CD4-positive, CD25-positive, alpha-beta regulatory T cell (primary cell): ENCODE data around the gene SLF2. TPM values are rescaled to one million over a fixed set of nuclear protein-coding genes. Genes with fewer than 3 reads are reported as not detected.

Experiments used
- ATAC-seq, 2 donors: fragments of 150-1000 bp; cut with Tn5 transposase; one replicate each; pipeline ENCODE4 v1.10.0; 2021; ENCODE audit warnings: low read depth in 2 of 2, moderate number of reproducible peaks in 2 of 2, moderate library complexity in 1 of 2
- DNase-seq, 3 donors: peaks; one replicate each; pipeline versions ENCODE4 v3.0.0 to v3.0.0-alpha.2; 2012 to 2022; ENCODE audit warnings: mixed read lengths in 1 of 3
- H3K27ac ChIP-seq: one replicate; pipeline ENCODE4 v1.7.0; 2013; ENCODE audit warnings: mild to moderate bottlenecking, low read length; ENCODE audit not compliant: insufficient read depth, poor library complexity, severe bottlenecking
- H3K27me3 ChIP-seq: one replicate; pipeline ENCODE4 v1.7.0; 2013; ENCODE audit warnings: low read length; ENCODE audit not compliant: control insufficient read depth, insufficient read depth
- H3K36me3 ChIP-seq: one replicate; pipeline ENCODE4 v1.7.0; 2013; ENCODE audit warnings: mild to moderate bottlenecking, low read length, moderate library complexity; ENCODE audit not compliant: control insufficient read depth, insufficient read depth
- H3K4me1 ChIP-seq: 2 replicates; pipeline ENCODE4 v1.7.0; 2013; ENCODE audit warnings: mild to moderate bottlenecking, low read length; ENCODE audit not compliant: insufficient read depth, control insufficient read depth, poor library complexity, severe bottlenecking
- H3K4me3 ChIP-seq: one replicate; pipeline ENCODE4 v1.7.0; 2013; ENCODE audit warnings: low read depth, mild to moderate bottlenecking, low read length, moderate library complexity
- H3K9me3 ChIP-seq, 2 experiments: 1 replicate in 1 of 2; 2 replicates in 1 of 2; pipeline ENCODE4 v1.7.0; 2013; ENCODE audit warnings: low read length in 2 of 2, mild to moderate bottlenecking in 1 of 2, moderate library complexity in 1 of 2; ENCODE audit not compliant: control insufficient read depth in 2 of 2
- H3K27ac Mint-ChIP-seq, 3 donors: one replicate each; pipeline ENCODE4 v1.8.0; 2020 to 2022; ENCODE audit warnings: mild to moderate bottlenecking in 3 of 3, mixed read lengths in 3 of 3, moderate library complexity in 2 of 3
- H3K27me3 Mint-ChIP-seq: one replicate; pipeline ENCODE4 v1.8.0; 2022; ENCODE audit warnings: mild to moderate bottlenecking, mixed read lengths
- H3K36me3 Mint-ChIP-seq: one replicate; pipeline ENCODE4 v1.8.0; 2020; ENCODE audit warnings: mixed read lengths
- H3K4me1 Mint-ChIP-seq, 4 donors: one replicate each; pipeline ENCODE4 v1.8.0; 2020 to 2022; ENCODE audit warnings: mixed read lengths in 4 of 4, mild to moderate bottlenecking in 1 of 4
- H3K4me3 Mint-ChIP-seq, 4 donors: one replicate each; pipeline ENCODE4 v1.8.0; 2020 to 2022; ENCODE audit warnings: mild to moderate bottlenecking in 4 of 4, mixed read lengths in 4 of 4, moderate library complexity in 3 of 4
- H3K9me3 Mint-ChIP-seq, 7 donors: one replicate each; pipeline ENCODE4 v1.8.0; 2020 to 2022; ENCODE audit warnings: mixed read lengths in 7 of 7, mild to moderate bottlenecking in 3 of 7, moderate library complexity in 2 of 7
- polyA plus RNA-seq, 4 donors: library from polyadenylated mRNA; unstranded; fragments of 300-500 nt; fragmentation: Illumina TruSeq; gene quantifications; one replicate each; pipeline ENCODE4 v1.2.3, GENCODE V29; 2021
- total RNA-seq: library from RNA; stranded (reverse); gene quantifications from one replicate; pipeline ENCODE4 v1.2.3, GENCODE V29; 2022

The SLF2 gene
- total and polyA plus RNA-seq, 5 donors from 2014 or later = 10.3 to 23.2 (median 10.6) TPM

- Histone ChIP-seq H3K27me3 (no peaks in the 10 kb centered on the region), H3K4me1 (no peaks in the 10 kb centered on the region), H3K4me3 (no peak overlapping the region), H3K27ac (no peak overlapping the region), H3K36me3 (peaks cover 68% of the 10 kb centered on the region), H3K9me3 (no peaks in the 10 kb centered on the region)
- H3K4me3 Mint-ChIP-seq = no peak overlapping the region
- no peak for DNase-seq
- no peaks in the 10 kb centered on the region for H3K27me3 Mint-ChIP-seq
- H3K4me1 Mint-ChIP-seq = peaks cover 0 to 7% (median 5%) of the 10 kb centered on the region in 4 donors
- peaks cover 44% of the 10 kb centered on the region for H3K36me3 Mint-ChIP-seq
- no peaks in the 10 kb centered on the region for H3K9me3 Mint-ChIP-seq
- ATAC-seq = no peak
- no peak overlapping the region for H3K27ac Mint-ChIP-seq
These were observed 47.5 kb downstream of the SLF2 start for GRCh38 chr10:100960251-100960650.

GRCh38 chr10:100962351-100963080, 49.8 kb downstream of the SLF2 start:
- no peak for ATAC-seq
- H3K4me1 ChIP-seq = no peaks in the 10 kb centered on the region
- Mint-ChIP-seq H3K36me3 (peaks cover 42% of the 10 kb centered on the region), H3K27ac (no peak overlapping the region), H3K27me3 (no peaks in the 10 kb centered on the region), H3K4me1 (peaks cover 0 to 4% (median 0%) of the 10 kb centered on the region in 4 donors), H3K4me3 (no peak overlapping the region), H3K9me3 (no peaks in the 10 kb centered on the region)
- H3K36me3 ChIP-seq = peaks cover 57% of the 10 kb centered on the region
- no peak overlapping the region for H3K27ac ChIP-seq
- H3K27me3 ChIP-seq = no peaks in the 10 kb centered on the region
- no peak overlapping the region for H3K4me3 ChIP-seq
- DNase-seq = no peak
- H3K9me3 ChIP-seq = no peaks in the 10 kb centered on the region

DNA sequence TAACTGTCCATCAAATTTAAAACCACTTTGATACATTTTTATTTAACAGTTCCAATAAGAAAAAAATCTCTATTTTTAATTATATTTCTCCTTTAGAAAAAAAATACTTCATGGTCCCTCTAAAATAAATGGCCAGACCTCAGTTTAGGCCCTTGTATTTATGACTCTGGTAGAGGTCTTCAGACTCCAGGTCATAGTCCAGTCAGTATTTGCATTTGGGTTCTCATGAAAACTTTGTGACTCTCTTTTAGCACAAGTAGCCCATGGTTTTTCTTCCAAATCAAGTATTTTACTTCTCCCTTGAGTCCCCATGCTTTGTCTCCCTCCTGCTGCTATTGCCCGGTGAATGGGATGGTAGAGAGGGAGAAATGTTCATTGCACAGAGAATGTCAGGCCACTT, 51.1 kb downstream of the SLF2 start:
- no peaks in the 10 kb centered on the region for H3K27me3 ChIP-seq
- peaks cover 3% of the 10 kb centered on the region for H3K4me1 ChIP-seq
- DNase-seq (no peak), ATAC-seq (no peak)
- Mint-ChIP-seq H3K27me3 (peaks cover 4% of the 10 kb centered on the region), H3K4me3 (no peak overlapping the region), H3K27ac (no peak overlapping the region), H3K36me3 (peaks cover 38% of the 10 kb centered on the region), H3K9me3 (no peaks in the 10 kb centered on the region), H3K4me1 (peaks cover 0 to 6% (median 2%) of the 10 kb centered on the region in 4 donors)
- H3K27ac ChIP-seq = no peak overlapping the region
- no peaks in the 10 kb centered on the region for H3K9me3 ChIP-seq
- H3K4me3 ChIP-seq = no peak overlapping the region
- peaks cover 46% of the 10 kb centered on the region for H3K36me3 ChIP-seq

DNA sequence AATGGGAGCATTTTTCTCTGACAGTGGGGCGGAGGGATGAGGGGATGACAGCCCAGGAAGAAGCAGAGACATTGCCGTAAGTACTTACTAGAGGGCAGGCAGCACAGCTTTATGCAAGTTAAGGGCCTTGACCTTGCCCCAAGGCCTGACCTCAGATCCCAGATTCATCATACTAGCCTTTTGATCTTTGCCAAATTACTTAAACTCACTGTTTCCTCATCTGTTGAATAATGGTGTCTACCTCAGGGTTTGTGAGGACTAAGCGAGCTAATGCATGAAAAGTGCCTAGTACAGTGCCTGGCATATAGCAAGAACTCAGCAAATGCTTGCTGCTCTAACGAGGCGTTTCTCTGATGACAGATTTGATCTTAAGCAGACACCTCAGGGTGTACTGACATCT, 53.1 kb downstream of the SLF2 start:
- DNase-seq = no peak
- Mint-ChIP-seq H3K4me3 (no peak overlapping the region), H3K9me3 (no peaks in the 10 kb centered on the region), H3K4me1 (peaks cover 0 to 21% (median 5%) of the 10 kb centered on the region in 4 donors), H3K36me3 (peaks cover 23% of the 10 kb centered on the region), H3K27me3 (peaks cover 8% of the 10 kb centered on the region), H3K27ac (peak overlapping the region in 1 of 3 donors; percentile 5)
- Histone ChIP-seq H3K36me3 (peaks cover 31% of the 10 kb centered on the region), H3K27ac (no peak overlapping the region), H3K27me3 (no peaks in the 10 kb centered on the region), H3K4me3 (no peak overlapping the region), H3K4me1 (peaks cover 13% of the 10 kb centered on the region), H3K9me3 (no peaks in the 10 kb centered on the region)
- no peak for ATAC-seq

GRCh38 chr10:100966887-100967286, 54.1 kb downstream of the SLF2 start:
- no peaks in the 10 kb centered on the region for H3K9me3 Mint-ChIP-seq
- no peak overlapping the region for H3K4me3 Mint-ChIP-seq
- H3K27me3 Mint-ChIP-seq = peaks cover 9% of the 10 kb centered on the region
- H3K27me3 ChIP-seq = no peaks in the 10 kb centered on the region
- no peak overlapping the region for H3K27ac Mint-ChIP-seq
- H3K36me3 ChIP-seq = peaks cover 24% of the 10 kb centered on the region
- H3K4me3 ChIP-seq = no peak overlapping the region
- no peaks in the 10 kb centered on the region for H3K9me3 ChIP-seq
- DNase-seq (no peak), ATAC-seq (no peak)
- peaks cover 17% of the 10 kb centered on the region for H3K36me3 Mint-ChIP-seq
- H3K4me1 ChIP-seq = peaks cover 13% of the 10 kb centered on the region
- H3K27ac ChIP-seq = no peak overlapping the region
- peaks cover 0 to 23% (median 7%) of the 10 kb centered on the region in 4 donors for H3K4me1 Mint-ChIP-seq

DNA sequence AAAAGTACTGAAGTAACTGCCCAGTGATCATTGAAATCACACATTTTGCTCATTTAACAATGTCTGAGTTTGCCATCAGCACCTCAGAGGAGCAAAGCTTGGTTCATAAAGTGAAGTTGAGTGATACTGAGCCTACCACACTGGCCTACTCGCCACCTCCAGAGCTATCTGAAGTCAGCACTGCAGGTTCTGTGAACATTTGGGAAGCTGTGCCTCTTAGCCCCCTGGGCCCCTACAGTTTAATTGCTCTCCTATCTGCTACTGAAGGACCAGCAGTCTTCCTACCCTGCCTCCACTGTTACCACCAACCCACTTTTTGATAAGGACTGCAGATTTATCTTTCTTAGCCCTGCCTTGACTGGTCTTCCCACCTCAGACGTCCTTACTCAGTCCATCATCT, 54.6 kb downstream of the SLF2 start:
- H3K4me3 ChIP-seq = no peak overlapping the region
- ATAC-seq (no peak), DNase-seq (no peak)
- H3K4me1 ChIP-seq = peaks cover 13% of the 10 kb centered on the region
- H3K27me3 Mint-ChIP-seq = peaks cover 9% of the 10 kb centered on the region
- peak overlapping the region in 1 of 3 donors; percentile 76 for H3K27ac Mint-ChIP-seq
- no peaks in the 10 kb centered on the region for H3K27me3 ChIP-seq
- peaks cover 0 to 23% (median 7%) of the 10 kb centered on the region in 4 donors for H3K4me1 Mint-ChIP-seq
- H3K9me3 ChIP-seq = no peaks in the 10 kb centered on the region
- H3K9me3 Mint-ChIP-seq = no peaks in the 10 kb centered on the region
- no peak overlapping the region for H3K4me3 Mint-ChIP-seq
- H3K27ac ChIP-seq = no peak overlapping the region
- peaks cover 20% of the 10 kb centered on the region for H3K36me3 ChIP-seq
- peaks cover 14% of the 10 kb centered on the region for H3K36me3 Mint-ChIP-seq

- Histone ChIP-seq H3K9me3 (no peaks in the 10 kb centered on the region), H3K4me3 (no peak overlapping the region), H3K27me3 (no peaks in the 10 kb centered on the region), H3K36me3 (peaks cover 11% of the 10 kb centered on the region), H3K4me1 (peaks cover 13% of the 10 kb centered on the region), H3K27ac (no peak overlapping the region)
- ATAC-seq (no peak), DNase-seq (no peak)
- Mint-ChIP-seq H3K27ac (peak overlapping the region in 1 of 3 donors; percentile 94), H3K36me3 (peaks cover 6% of the 10 kb centered on the region), H3K4me1 (peaks cover 0 to 23% (median 7%) of the 10 kb centered on the region in 4 donors), H3K27me3 (peaks cover 9% of the 10 kb centered on the region), H3K4me3 (peak overlapping the region; percentile 52 to 70 (median 65)), H3K9me3 (no peaks in the 10 kb centered on the region)
These were observed 55.4 kb downstream of the SLF2 start for GRCh38 chr10:100968062-100968736.
